Thyroid gland (tissue), 4 donors: ENCODE results near the gene CRABP2.

Source experiments
- POLR2A ChIP-seq, 2 donors: fragments of 450-650 bp; IDR thresholded peaks; one replicate each; pipeline ENCODE4 v1.6.1; 2017; ENCODE audit warnings: antibody characterized with exemption in 2 of 2, mild to moderate bottlenecking in 2 of 2, moderate library complexity in 1 of 2
- TF ChIP-seq, protein P1 (sequence below), 6 experiments: fragments of 200-600 bp in 3 of 6; fragments of 450-650 bp in 3 of 6; sonication (generic) in 3 of 6; IDR thresholded peaks; one replicate each; pipeline ENCODE4 v1.5.1; 2016 to 2019; ENCODE audit warnings: antibody characterized with exemption in 6 of 6, mild to moderate bottlenecking in 2 of 6, inconsistent platforms in 1 of 6, moderate library complexity in 1 of 6

DNA sequence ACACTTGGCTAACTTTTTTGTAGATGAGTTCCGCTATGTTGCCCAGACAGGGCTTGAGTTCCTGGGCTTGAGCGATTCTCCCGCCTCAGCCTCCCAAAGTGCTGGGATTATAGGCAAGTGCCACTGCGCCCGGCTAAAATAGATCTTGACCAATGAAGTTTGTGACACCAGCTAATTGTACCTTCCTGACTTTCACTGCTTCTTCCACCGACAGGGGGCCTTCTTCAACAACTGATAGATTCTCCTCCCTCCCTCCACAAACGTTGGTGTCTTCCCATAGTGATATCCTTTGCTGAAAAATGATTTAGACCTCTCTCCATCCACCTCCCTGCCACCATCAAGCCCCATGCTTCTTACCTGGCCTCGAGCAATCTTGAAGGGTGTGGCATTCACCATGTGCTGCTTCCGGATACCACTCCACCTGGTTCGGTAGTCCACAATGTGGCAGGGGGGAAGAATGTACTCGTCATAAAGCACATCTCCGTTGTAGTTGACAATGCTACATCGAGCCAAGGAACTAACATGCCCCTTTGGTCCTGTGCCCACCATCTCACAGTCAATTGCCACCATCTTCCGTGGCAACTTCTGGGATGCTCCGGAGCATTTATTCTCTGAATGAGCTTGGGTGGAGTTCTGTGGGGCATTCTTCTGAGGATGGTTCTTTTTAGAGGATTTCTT, 21.3 kb upstream of the CRABP2 start:
- TF ChIP-seq, protein P1, sequence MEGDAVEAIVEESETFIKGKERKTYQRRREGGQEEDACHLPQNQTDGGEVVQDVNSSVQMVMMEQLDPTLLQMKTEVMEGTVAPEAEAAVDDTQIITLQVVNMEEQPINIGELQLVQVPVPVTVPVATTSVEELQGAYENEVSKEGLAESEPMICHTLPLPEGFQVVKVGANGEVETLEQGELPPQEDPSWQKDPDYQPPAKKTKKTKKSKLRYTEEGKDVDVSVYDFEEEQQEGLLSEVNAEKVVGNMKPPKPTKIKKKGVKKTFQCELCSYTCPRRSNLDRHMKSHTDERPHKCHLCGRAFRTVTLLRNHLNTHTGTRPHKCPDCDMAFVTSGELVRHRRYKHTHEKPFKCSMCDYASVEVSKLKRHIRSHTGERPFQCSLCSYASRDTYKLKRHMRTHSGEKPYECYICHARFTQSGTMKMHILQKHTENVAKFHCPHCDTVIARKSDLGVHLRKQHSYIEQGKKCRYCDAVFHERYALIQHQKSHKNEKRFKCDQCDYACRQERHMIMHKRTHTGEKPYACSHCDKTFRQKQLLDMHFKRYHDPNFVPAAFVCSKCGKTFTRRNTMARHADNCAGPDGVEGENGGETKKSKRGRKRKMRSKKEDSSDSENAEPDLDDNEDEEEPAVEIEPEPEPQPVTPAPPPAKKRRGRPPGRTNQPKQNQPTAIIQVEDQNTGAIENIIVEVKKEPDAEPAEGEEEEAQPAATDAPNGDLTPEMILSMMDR (IDR thresholded peaks at IDR 0.05) = peak in 3 of 6 experiments; percentile 27 to 43 (median 37)
- TF ChIP-seq POLR2A (IDR thresholded peaks at IDR 0.05) = no peak
